Lower leg skin (tissue), 3 donors: ENCODE results near the gene PPP4R3B.

Experiments
- POLR2A ChIP-seq, 2 donors: fragments of 450-650 bp; IDR thresholded peaks; one replicate each; pipeline ENCODE4 v1.6.1; 2016 to 2017; ENCODE audit warnings: antibody characterized with exemption in 2 of 2, mild to moderate bottlenecking in 1 of 2, moderate library complexity in 1 of 2
- TF ChIP-seq, protein P1 (sequence below), 3 donors: fragments of 450-650 bp; IDR thresholded peaks; one replicate each; pipeline ENCODE4 v1.5.1; 2016; ENCODE audit warnings: antibody characterized with exemption in 3 of 3, mild to moderate bottlenecking in 3 of 3, moderate library complexity in 2 of 3

DNA sequence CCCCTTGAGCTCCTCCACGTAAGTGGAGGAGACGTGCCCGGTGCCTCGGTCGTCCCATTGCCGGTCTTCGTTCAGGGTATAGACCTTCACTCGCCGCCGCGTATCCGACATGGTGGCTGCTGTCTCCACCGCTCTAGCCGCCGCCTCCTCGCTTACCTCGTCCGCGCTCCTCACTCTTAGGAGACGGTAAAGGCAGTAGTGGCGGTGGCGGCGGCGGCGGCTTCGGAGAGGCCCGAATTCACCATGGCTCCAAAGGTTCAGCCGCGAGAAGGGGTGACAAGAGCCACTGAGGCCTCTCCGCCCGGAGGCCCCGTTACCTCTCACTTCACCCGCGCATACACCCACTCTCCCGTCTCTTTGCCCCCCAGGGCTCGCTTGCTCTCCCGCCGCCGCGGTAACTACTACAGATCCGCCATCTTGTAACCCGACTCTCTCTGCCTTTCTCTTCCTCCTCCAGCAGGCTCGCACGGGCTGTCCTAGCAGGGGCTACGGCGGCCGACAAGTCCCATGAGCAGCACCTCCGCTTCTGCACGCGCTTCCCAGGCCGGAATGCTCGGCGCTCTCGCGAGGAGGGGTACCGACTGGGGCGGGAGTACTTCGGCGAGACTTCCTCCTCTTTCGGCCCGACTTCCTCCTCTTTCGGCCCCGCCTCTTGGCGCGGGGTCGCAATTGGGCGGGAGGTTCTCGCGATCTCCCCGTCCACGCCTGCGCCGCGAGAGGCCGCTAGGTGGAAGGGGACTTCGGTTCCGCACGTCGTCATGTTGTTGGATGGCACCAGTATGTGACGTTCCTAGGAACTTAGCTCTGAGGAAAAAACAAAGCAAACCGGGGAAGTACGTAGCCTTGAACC is at the start of gene PPP4R3B:
- TF ChIP-seq, protein P1, sequence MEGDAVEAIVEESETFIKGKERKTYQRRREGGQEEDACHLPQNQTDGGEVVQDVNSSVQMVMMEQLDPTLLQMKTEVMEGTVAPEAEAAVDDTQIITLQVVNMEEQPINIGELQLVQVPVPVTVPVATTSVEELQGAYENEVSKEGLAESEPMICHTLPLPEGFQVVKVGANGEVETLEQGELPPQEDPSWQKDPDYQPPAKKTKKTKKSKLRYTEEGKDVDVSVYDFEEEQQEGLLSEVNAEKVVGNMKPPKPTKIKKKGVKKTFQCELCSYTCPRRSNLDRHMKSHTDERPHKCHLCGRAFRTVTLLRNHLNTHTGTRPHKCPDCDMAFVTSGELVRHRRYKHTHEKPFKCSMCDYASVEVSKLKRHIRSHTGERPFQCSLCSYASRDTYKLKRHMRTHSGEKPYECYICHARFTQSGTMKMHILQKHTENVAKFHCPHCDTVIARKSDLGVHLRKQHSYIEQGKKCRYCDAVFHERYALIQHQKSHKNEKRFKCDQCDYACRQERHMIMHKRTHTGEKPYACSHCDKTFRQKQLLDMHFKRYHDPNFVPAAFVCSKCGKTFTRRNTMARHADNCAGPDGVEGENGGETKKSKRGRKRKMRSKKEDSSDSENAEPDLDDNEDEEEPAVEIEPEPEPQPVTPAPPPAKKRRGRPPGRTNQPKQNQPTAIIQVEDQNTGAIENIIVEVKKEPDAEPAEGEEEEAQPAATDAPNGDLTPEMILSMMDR (IDR thresholded peaks at IDR 0.05): peak in 1 of 3 donors; percentile 79
- peak in 1 of 2 donors; percentile 81 for TF ChIP-seq POLR2A (IDR thresholded peaks at IDR 0.05)
